SK-N-DZ (cell line): ENCODE results near the gene ESR1.
"Not testable (repeated sequence)": the region's sequence is repeated elsewhere in the genome, so short reads cannot be mapped to it uniquely, and the experiment has no call there.

ENCODE experiments used
- DNase-seq: peaks from one replicate; pipeline ENCODE4 v3.0.0-alpha.2; 2015; ENCODE audit warnings: low spot score

Gene ESR1

DNA sequence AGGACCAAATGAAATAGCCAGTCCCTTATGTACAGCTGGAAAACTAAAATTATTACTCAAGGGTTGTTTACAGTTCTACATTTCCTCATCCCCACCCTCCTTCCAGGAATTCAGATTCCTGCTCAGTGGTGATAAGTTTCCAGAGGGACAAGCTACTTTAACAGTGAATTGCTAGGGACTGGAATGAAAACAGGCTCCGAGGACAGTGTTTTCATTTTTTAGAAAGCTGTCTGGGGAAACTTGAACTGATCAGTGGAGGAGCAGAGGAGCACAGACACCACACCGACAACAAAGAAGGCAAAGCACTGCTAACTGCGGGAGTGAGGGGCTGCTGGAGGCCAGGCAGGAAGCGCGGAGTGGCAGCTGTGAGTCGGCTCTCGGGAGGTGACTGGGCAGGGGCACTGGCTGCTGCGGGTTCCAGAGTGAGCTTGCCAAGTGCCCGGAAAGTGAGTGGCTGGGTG lies 322.2 kb downstream of the ESR1 start:
- DNase-seq, result no peak

DNA sequence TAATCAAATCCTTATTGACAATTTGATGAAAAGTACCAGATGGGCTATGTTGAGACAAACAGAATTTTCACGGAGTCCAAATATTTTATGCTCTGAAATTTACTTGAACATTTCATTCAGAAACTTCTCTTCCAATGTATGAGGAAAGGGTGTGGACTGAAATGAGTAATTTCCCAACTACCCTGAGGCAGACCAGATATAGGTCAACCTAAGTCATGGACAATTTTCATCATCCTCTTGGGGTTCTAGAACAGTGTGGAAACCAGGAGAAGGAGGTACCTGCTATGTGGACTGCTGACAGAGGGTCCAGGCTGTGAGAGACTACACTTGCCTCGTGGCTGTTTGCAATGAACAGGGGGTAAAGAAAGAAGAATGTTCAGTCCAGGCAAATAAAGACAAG lies 323.0 kb downstream of the ESR1 start:
- DNase-seq, result no peak

DNA sequence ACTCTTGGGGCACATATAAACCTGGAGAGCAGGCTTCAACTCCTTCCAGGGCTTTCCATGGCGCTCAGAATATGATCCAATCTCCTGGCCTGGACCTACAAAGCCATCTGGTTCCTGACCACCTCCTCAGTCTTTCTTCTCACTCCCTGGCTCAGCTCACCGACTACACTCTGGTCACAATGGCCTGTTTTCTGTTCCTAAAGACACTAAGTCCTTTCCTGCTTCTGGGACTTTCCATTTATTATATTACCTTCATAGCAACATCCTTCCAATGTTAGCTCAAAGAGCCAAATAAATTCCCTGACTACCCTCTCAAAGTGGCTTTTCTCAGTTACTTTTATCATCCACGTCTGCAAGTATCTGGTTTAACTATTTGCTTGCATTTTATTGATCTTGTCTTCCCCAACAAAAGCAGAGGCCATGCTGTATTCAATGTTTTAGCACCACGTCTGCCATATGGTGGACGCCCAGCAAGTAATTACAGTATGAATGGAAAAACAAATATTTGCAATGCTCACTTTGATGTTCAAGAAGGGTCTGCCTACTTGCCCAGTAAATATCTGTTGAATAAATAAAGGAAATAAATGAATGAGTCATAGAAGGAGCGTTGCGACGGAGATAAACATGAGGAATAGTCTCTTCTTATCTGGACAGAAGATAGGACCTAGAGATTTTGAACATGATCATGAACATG lies 328.4 kb downstream of the ESR1 start:
- no peak for DNase-seq

DNA sequence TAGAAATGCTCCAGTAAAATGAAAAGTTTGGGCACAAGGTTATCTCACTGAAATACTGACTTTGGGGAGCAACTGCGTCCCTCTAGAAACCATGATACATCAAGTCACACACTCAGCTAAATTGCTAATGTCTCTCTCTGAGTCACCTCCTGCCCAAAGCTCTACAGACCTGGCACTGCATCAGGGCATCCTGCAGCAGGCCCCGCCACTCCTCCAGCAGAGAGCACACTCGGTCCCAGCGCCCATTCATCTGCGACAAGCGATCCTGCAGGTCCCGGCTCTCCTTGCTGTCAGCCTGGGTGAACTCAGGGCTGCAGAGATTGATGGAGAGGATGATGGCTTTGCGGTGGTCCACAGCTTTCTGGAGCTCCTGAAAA lies 329.0 kb downstream of the ESR1 start:
- no peak for DNase-seq

DNA sequence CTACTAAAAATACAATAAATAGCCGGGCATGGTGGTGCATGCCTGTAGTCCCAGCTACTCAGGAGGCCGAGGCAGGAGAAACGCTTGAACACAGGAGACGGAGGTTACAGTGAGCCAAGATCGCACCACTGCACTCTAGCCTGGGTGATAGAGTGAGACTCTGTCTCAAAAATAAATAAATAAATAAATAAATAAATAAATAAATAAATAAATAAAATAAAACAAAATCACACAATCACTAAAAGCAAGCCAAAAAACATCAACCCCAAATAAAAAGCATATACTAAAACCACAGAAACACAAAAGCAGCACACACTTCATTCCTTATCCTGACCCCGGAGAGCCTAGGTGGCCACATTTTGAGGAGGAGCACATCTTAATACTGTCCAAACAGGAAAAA lies 330.9 kb downstream of the ESR1 start:
- DNase-seq, result not testable (repeated sequence)

DNA sequence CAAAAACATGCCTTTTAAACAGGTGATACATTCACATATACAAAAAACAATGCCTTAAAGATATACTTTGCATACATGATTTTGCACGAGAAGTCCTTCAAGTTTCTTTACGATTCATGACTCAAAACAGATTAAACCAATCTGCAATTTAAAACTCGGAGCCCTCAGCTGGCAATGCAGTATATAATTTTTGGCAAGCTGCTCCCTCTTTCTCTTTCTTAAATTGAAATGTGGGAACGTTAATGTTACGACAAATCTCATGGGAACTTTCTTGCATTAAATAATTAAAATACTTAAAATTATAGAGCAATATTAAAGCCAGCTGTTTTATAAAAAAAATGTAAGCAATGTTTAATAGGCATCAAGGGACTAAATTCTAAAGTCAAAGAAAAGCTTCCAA lies 334.6 kb downstream of the ESR1 start:
- no peak for DNase-seq

DNA sequence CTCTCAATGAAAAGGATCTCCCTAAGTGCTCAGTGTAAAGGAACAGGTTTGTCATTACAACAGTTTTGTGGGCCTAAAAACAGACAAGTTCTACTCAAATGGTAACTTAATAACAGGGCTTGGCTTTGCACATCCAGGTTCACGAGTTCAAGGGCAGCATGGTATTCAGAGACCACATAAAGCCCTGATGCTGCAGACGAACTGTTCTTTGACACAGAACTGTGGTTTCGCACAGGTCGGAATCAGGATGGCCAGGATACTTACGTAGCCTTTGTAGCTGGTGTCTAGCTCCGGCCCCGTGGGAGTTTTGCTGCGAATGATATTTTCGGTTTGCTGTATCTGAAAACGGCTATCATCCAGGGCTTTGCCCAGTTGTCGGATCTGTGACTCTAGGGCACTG lies 335.9 kb downstream of the ESR1 start:
- DNase-seq, result no peak

DNA sequence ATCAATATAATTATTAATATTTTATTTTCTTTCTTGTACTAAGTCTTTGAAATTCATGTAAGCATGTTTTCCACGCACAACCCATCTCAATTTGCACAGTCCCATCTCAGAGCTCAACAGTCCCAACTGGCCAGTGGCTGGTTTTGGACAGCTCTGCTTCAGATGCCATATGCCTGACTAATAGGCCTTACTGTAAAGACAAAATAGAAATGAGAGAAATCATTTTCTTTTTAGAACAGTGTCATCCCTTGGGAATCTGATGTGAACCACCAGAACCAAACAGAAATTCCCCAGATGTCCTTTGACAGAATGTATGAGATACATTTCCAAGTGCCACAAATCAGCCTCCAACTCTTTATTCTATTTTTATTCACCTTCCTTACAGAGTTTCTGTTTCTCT lies 338.9 kb downstream of the ESR1 start:
- DNase-seq, result no peak

DNA sequence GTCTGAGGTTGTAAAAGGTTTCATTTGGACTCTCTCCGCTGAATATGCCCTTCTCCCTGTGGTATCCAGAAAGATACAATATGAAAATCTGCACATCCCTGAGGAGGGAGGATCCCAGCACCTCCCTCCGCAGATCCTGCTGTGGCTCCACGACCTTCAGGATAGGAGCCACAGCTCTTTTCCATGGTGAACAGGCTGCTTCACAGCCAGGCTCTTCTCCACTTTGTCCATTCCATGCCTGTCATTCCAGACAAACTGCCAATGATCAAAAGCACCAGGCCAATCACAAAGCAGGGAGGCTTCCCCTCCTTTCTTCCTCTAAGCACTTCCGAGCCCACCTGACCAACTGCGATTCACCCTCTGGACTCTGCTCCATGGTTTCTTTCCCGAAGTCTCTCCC lies 339.8 kb downstream of the ESR1 start:
- no peak for DNase-seq

DNA sequence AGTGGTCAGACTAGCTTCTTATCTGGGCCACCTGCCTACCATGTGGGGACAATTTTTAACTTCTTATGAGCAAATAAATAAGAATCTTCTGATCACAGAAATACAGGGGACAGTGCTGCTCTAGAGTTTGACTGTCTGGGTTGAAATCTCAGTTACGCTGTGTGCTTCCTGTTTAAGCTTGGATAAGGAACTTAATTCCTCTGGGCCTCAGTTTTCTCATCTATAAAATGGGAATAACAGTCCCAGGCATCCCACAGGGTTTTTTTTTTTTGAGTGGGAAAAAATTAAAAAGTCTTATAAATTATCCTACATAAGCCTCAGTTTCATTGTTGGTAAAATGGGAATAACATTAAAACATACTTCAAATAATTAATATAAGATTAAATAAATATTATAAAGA lies 340.9 kb downstream of the ESR1 start:
- DNase-seq, result no peak

DNA sequence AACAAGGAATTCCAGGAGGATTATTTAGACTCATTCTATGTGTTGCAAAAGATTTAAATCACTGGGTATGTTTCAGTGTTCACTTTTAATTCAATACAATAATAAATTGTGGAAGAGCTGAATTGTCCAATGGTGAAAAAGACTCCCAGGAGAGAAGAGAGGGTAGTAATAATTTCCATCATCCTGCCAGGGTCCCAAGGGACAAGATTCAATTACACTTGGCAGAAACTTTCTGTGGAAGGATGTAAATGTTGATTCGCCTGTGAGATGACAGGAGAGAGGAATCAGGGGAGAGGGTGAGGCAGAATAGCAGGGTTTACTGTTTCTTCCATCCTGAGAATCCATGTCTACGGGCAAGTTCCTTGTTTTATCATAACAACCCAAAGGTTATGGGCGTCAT lies 342.7 kb downstream of the ESR1 start:
- no peak for DNase-seq

DNA sequence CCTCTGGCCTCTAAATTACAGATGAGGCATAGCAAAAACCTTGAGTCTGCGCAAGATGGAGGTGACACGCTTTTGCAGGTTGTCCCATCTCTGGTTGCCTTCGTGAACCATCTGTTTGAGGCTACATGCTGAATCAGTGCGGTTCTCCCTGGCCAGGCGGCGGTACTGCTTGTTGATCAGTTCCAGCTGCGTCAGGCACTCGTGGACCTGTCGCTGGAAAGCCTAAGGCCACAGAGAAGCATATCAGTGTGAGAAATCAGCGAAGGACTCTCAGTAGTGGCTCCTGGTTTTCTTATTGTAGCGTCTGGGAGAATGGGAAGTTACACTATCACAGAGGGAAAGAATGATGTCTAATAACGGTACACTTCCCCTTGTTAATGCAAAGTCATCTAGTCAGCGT lies 344.4 kb downstream of the ESR1 start:
- peak; percentile 78 for DNase-seq

DNA sequence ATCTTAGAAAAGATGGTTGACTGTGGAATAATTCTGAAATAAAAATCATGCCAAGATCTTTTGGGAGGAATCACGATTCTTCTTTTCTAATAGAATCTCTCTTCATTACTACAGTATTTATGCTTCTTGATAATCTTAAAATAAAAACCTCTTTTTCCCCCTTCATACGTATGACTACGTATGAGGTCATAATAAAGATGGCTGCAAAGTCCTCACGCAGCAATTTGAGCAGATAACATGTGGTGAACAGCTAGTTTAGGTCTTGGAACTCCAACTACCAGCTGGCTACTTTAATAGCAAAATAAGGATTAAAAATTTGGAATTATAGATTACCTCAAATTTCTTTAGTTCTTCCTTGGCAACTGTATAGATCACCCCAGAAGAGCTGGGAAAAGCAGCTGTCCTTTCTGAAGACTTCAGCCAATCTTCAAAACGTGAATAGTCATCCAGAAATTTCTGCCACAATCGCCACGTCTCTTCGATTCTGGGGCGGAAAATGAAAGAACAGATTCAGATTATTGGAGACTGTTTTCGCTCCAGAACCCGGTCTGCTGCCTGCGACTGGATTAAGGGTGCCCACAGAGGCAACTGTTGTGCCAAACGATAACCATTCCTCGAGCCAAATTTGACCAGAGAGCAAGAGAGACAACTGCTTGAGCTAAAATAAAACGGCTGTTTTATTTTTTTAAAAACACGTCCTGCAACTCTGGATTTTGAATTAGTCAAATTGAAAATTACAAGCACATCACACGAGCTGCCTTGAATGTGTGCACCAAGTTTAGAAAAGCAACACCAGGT lies 347.3 kb downstream of the ESR1 start:
- no peak for DNase-seq

DNA sequence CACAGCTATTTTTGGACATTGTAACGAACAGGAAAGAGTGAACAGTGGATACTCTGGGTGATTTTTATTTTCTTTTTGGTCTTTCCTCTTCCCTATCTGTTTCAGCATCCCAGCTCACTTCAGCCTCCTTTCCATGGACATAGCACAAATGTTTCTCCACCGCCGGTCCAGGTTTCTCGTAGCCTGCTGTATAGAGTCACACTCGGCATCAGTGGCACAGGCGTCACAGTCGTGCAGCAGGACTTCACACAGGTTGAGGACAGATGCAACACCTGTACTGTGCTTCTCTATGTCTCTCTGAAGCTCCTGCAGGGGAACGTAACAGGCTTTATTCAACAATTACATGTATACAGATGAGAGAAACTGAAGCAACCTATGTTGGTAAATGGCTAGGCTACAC lies 348.3 kb downstream of the ESR1 start:
- DNase-seq, result no peak

DNA sequence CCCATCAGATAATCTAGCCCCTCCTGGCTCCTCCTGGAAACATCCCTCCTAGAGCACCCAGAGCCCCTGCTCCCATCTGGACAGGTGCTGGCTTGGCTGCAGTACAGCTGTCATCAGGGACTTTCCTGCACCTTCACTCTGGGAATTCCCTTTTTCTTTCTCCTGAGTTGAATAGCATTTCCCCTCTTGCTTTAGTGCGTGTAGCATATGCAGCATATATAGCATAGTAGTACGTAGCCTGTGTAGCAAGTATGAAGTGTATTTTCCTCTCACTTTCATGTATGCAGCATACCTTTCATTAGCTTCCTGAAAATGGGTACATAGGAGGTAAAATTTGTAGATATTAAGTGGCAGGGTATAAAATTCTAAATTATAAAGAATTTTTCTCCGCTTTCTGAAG lies 352.9 kb downstream of the ESR1 start:
- no peak for DNase-seq

DNA sequence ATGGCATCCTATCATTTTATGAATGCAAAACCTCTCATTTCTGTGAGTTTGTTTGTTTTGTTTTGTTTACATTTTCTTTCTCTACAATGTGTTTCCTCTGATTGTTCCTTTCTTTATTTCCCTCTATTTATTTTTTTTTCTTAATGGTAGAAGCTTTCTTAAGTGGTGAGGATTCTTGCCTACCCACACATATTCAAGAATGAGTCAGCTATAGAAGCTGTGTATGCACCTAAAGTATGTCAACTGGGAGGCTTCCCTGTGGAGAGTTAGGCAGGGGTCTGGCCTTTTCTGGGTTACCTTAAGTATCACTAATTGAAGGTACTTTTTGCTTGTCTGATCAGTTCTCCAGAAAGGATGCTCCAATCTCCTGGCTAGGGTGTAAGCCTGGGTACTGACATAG lies 354.0 kb downstream of the ESR1 start:
- no peak for DNase-seq

DNA sequence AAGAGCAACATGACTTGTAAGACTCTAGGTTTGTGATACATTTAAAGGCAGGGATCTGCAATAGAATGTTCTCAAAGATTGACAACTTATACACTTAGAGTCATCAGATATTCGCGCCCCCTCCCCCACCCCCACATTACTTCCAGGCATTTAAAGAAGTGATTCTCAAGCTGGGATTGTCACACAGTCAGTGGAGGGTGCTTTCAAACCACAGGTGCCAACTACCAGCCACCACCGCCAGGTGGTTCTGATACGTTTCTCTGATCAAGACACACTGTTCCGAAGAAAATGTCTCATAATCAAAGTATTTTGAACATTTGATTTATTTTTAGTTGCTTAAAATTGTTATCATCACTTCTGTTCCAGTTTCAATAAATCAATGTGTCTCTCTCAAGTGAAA lies 357.5 kb downstream of the ESR1 start:
- no peak for DNase-seq

DNA sequence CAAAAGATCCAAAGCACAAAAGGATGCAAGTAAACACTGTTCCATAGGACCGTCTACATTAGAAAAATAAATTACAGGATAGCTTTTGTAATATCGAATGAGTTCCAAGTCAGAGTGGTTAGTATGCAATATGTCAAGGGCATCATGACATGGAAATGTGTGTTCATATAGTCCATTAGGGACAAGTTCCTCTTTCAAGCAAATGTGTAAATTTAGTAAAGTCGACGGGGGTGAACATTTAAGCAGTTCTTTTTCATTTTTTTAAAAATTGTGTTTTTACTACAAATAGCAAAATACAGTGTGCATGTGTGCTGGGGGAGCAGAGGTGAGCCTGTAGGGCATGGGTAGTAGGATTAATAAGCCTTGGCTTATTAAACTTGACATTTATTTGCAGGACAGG lies 359.0 kb downstream of the ESR1 start:
- DNase-seq, result no peak

DNA sequence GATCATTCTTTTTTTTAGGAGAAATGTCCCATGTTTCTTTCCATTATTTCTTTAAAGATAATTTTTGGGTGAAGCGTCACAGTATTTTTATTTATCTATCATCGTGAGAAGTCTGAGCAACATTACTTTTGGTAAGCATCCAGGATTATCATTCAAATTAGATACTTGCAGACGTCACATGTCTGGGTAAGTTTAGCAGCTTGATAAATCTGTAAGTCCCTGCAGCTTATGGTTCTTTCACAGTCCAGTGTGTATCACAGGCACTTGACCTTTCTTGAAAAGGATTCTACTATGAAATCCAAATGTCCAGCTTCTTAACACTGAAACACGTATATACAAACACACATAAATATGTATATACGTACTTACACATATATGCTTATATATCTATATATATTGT lies 359.4 kb downstream of the ESR1 start:
- DNase-seq, result no peak

DNA sequence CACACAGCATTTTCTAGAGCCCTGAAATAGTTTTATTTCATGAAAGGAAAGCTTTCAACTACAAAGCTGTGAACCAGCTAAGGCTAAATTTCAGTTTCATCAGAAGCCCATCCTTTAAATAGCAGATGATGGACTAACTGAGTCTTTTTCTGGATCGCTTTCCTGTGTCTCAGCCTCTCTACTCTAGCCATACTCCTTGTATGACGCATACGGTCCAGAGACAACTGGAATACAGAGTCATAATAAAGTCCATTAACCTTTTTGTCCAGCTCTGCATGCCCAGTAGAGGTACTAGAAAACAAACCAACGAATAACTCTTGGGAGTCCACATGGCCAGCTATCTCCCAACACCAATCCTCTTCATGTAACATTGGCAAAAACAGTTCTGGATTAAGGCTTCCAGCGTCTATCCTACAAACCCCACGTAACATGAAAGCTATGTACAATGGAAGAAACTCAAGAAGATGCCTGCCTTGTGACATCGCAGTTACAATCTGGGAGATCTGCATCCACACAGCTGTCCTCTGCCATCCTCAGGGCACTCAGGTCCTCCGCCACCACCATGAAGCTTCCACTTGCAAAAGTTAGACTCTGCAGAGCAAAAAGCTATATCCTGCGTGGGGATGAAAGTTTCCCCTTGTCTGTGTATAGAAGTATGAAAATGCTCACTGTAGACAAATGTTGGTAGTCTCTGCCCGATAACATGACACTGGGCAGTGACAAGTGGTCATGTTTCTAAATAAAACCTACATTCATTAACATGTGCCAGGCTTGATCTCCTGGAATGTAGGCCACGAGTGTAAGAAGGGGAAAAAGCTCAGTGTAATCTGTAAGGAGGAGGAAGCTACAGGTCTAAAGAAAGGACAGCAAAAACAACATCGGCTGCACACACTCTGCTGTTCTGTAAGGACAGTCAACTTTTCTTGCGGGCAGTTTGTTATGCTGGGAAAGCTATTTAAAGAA lies 360.4 kb downstream of the ESR1 start:
- no peak for DNase-seq

DNA sequence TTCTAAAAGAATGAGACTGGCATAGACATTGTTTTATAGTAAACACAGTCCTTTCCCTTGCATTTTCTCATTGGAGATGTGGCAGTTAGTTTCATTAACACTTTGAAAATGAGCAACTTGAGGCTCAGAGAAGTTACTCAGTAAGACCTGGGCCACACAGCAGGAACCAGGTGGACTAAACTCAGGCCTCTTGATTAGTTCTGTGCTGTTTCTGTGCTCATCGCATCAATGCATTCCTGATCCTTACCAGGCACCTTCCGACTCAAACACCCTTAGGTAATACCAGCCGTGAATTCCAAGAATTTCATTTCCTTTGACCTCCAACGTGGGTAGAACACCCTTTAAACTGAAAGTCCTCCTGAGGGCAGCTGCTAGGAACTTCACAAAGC lies 362.8 kb downstream of the ESR1 start:
- no peak for DNase-seq
